Breast epithelium (tissue), 3 donors: ENCODE measurements around the gene GRM4.

ENCODE experiments used
- POLR2A ChIP-seq: fragments of 450-650 bp; IDR thresholded peaks from one replicate; pipeline ENCODE4 v1.6.1; 2016; ENCODE audit warnings: antibody characterized with exemption, mild to moderate bottlenecking, moderate library complexity
- TF ChIP-seq, protein P1 (sequence below), 3 donors: fragments of 450-650 bp; IDR thresholded peaks; one replicate each; pipeline ENCODE4 v1.5.1; 2016 to 2017; ENCODE audit warnings: antibody characterized with exemption in 3 of 3, mild to moderate bottlenecking in 3 of 3, moderate library complexity in 3 of 3

DNA sequence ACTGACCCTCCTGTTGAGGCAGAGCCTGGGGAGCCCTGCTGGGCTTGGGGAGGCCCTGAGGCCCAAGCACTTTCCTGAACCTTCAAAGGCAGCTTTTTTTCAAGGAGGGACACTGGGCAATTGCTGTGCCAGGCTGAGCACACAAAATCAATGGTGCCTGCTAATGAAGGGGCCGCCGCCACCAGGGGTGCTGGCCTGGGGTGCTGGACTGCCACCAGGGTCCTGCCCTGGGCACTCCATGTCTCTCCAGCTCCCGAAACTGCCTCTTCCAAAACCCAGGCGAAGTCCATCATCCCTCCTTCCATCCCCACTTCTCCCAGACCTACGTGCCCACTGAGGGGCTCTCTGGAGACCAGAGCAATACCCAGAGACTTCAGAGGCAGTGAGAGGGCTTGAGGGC is 145.6 kb downstream of the GRM4 start:
- TF ChIP-seq, protein P1, sequence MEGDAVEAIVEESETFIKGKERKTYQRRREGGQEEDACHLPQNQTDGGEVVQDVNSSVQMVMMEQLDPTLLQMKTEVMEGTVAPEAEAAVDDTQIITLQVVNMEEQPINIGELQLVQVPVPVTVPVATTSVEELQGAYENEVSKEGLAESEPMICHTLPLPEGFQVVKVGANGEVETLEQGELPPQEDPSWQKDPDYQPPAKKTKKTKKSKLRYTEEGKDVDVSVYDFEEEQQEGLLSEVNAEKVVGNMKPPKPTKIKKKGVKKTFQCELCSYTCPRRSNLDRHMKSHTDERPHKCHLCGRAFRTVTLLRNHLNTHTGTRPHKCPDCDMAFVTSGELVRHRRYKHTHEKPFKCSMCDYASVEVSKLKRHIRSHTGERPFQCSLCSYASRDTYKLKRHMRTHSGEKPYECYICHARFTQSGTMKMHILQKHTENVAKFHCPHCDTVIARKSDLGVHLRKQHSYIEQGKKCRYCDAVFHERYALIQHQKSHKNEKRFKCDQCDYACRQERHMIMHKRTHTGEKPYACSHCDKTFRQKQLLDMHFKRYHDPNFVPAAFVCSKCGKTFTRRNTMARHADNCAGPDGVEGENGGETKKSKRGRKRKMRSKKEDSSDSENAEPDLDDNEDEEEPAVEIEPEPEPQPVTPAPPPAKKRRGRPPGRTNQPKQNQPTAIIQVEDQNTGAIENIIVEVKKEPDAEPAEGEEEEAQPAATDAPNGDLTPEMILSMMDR (IDR thresholded peaks at IDR 0.05) = no peak
- no peak for TF ChIP-seq POLR2A
